CD8-positive, alpha-beta memory T cell (primary cell): ENCODE measurements around the gene CREB1. TPM values are rescaled to one million over a fixed set of nuclear protein-coding genes. Genes with fewer than 3 reads are reported as not detected.

Experiments used
- CTCF ChIA-PET: fragments of 350-600 bp; sonication (Branson Sonifier 250); formaldehyde crosslinking; loops from one replicate; lab custom pipeline; 2021; ENCODE audit warnings: antibody characterized with exemption; lab: Charles Lee
- POLR2A ChIA-PET: fragments of 350-600 bp; sonication (Branson Sonifier 250); formaldehyde crosslinking; loops from one replicate; lab custom pipeline; 2021; ENCODE audit warnings: antibody characterized with exemption; lab: Charles Lee
- DNase-seq, 5 donors: peaks; one replicate each; pipeline versions ENCODE4 v3.0.0 to v3.0.0-alpha.2; 2020 to 2022; ENCODE audit warnings: mixed read lengths in 1 of 5
- H3K27ac ChIP-seq: one replicate; pipeline ENCODE4 v1.7.0; 2013; ENCODE audit warnings: low read depth, mild to moderate bottlenecking, low read length, moderate library complexity
- H3K27me3 ChIP-seq: 2 replicates; pipeline ENCODE4 v1.7.0; 2013; ENCODE audit warnings: low read length, mild to moderate bottlenecking; ENCODE audit not compliant: insufficient read depth, poor library complexity, severe bottlenecking
- H3K36me3 ChIP-seq: 2 replicates; pipeline ENCODE4 v1.7.0; 2013; ENCODE audit warnings: mild to moderate bottlenecking, low read length, moderate library complexity; ENCODE audit not compliant: insufficient read depth
- H3K4me1 ChIP-seq: 2 replicates; pipeline ENCODE4 v1.7.0; 2013; ENCODE audit warnings: mild to moderate bottlenecking, low read length, moderate library complexity; ENCODE audit not compliant: insufficient read depth
- H3K4me3 ChIP-seq: 2 replicates; pipeline ENCODE4 v1.7.0; 2013; ENCODE audit warnings: mild to moderate bottlenecking, low read length
- H3K9me3 ChIP-seq: 2 replicates; pipeline ENCODE4 v1.7.0; 2013; ENCODE audit warnings: mild to moderate bottlenecking, low read length
- H3K27ac Mint-ChIP-seq, 8 donors: one replicate each; pipeline ENCODE4 v1.8.0; 2020 to 2021; ENCODE audit warnings: mixed read lengths in 8 of 8, mild to moderate bottlenecking in 6 of 8, inconsistent platforms in 3 of 8, moderate library complexity in 3 of 8
- H3K27me3 Mint-ChIP-seq, 2 donors: one replicate each; pipeline ENCODE4 v1.8.0; 2020 to 2021; ENCODE audit warnings: mixed read lengths in 2 of 2, mild to moderate bottlenecking in 1 of 2, moderate library complexity in 1 of 2
- H3K36me3 Mint-ChIP-seq, 3 donors: one replicate each; pipeline ENCODE4 v1.8.0; 2020 to 2021; ENCODE audit warnings: mixed read lengths in 3 of 3, inconsistent platforms in 1 of 3, mild to moderate bottlenecking in 1 of 3
- H3K4me1 Mint-ChIP-seq, 3 donors: one replicate each; pipeline ENCODE4 v1.8.0; 2020 to 2021; ENCODE audit warnings: mixed read lengths in 3 of 3, inconsistent platforms in 1 of 3, mild to moderate bottlenecking in 1 of 3
- H3K4me3 Mint-ChIP-seq, 7 donors: one replicate each; pipeline ENCODE4 v1.8.0; 2020 to 2021; ENCODE audit warnings: mixed read lengths in 7 of 7, mild to moderate bottlenecking in 6 of 7, moderate library complexity in 4 of 7, inconsistent platforms in 2 of 7
- H3K9me3 Mint-ChIP-seq, 5 donors: one replicate each; pipeline ENCODE4 v1.8.0; 2020 to 2022; ENCODE audit warnings: mixed read lengths in 5 of 5, mild to moderate bottlenecking in 3 of 5, moderate library complexity in 2 of 5, inconsistent platforms in 1 of 5
- polyA plus RNA-seq: library from polyadenylated mRNA; unstranded; fragments of 300-500 nt; fragmentation: Illumina TruSeq; gene quantifications from one replicate; pipeline ENCODE4 v1.2.3, GENCODE V29; 2021
- total RNA-seq, 2 experiments: library from RNA; stranded (reverse); gene quantifications; one replicate each; pipeline ENCODE4 v1.2.3, GENCODE V29; 2021

The CREB1 gene
- total and polyA plus RNA-seq, 3 experiments from 2014 or later = 60.2 to 96.2 (median 95.4) TPM

DNA sequence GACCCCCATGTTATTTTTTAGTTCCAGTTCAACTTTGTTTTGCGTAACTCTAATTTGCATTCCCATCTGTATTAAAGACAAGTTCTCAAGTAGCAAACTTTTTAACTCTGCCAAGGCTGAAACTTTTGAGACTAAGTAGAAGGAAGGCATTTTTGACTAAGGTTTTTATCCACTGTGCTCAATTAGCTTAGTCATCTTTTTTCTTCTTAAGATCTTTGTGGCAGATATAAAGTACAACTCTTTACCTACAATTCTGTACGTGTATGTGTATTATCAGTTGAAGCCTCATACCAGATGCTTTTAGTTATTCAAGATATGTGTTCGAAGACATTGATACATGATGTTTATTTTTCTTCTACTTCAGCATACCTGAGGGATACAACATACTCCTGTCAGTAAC, 41.6 kb downstream of the CREB1 start:
- DNase-seq = no peak
- no peaks in the 10 kb centered on the region for H3K4me1 ChIP-seq
- H3K27ac Mint-ChIP-seq = peak overlapping the region in 3 of 8 donors; percentile 17 to 50 (median 42)
- H3K4me3 ChIP-seq = no peak overlapping the region
- CTCF ChIA-PET = no interaction called here
- no peaks in the 10 kb centered on the region for H3K9me3 Mint-ChIP-seq
- H3K27ac ChIP-seq = no peak overlapping the region
- H3K4me1 Mint-ChIP-seq = peaks cover 18 to 35% (median 30%) of the 10 kb centered on the region in 3 donors
- no peaks in the 10 kb centered on the region for H3K27me3 Mint-ChIP-seq
- H3K4me3 Mint-ChIP-seq = no peak overlapping the region
- H3K27me3 ChIP-seq = no peaks in the 10 kb centered on the region
- peaks cover 38% of the 10 kb centered on the region for H3K36me3 ChIP-seq
- peaks cover 8 to 81% (median 28%) of the 10 kb centered on the region in 3 donors for H3K36me3 Mint-ChIP-seq
- POLR2A ChIA-PET = no interaction called here
- no peaks in the 10 kb centered on the region for H3K9me3 ChIP-seq

DNA sequence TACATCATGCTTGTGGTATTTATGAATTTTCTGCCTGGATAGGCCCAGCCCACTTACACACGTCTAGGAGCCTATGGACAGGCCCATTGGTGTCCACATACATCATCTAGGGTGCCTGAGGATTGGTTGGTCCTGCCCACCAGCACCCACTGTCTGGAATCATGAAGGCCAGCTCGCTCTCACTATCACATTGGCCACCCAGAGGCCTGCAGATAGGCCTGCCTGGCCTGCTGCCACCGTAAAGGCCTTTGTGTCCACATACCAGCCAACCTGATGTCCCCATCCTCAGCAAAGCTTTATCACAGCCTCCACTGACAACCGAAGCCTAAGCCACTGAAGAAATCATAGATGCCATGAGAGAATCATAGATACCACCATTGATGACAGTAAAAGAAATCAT, 55.2 kb downstream of the CREB1 start:
- H3K4me3 Mint-ChIP-seq = no peak overlapping the region
- DNase-seq = no peak
- Histone ChIP-seq H3K36me3 (peaks cover 30% of the 10 kb centered on the region), H3K27me3 (no peaks in the 10 kb centered on the region), H3K4me1 (no peaks in the 10 kb centered on the region), H3K4me3 (no peak overlapping the region), H3K9me3 (no peaks in the 10 kb centered on the region), H3K27ac (no peak overlapping the region)
- H3K9me3 Mint-ChIP-seq = no peaks in the 10 kb centered on the region
- CTCF ChIA-PET = no interaction called here
- H3K27ac Mint-ChIP-seq = peak overlapping the region in 4 of 8 donors; percentile 8 to 49 (median 14)
- H3K36me3 Mint-ChIP-seq = peaks cover 34 to 86% (median 44%) of the 10 kb centered on the region in 3 donors
- POLR2A ChIA-PET = no interaction called here
- no peaks in the 10 kb centered on the region for H3K27me3 Mint-ChIP-seq
- peaks cover 31 to 36% (median 35%) of the 10 kb centered on the region in 3 donors for H3K4me1 Mint-ChIP-seq

DNA sequence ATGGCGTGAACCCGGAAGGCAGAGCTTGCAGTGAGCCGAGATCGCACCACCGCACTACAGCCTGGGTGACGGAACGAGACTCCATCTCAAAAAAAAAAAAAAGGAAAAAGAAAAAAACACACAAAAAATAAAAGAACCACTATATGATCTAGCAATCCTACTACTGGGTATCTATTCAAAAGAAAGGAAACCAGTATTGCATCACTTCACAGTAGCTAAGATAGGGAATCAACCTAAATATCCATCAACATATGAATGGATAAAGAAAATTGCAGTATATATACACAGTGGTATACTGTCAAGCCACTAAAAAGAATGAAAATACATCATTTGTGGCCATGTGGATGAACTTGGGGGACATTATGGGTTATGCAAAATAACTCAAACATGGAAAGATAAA, 57.5 kb downstream of the CREB1 start:
- Mint-ChIP-seq H3K4me1 (peaks cover 27 to 40% (median 28%) of the 10 kb centered on the region in 3 donors), H3K4me3 (no peak overlapping the region), H3K36me3 (peaks cover 48 to 87% (median 52%) of the 10 kb centered on the region in 3 donors), H3K9me3 (peaks cover 0 to 5% (median 2%) of the 10 kb centered on the region in 5 donors), H3K27me3 (no peaks in the 10 kb centered on the region), H3K27ac (peak overlapping the region in 4 of 8 donors; percentile 2 to 82 (median 48))
- POLR2A ChIA-PET = no interaction called here
- Histone ChIP-seq H3K36me3 (peaks cover 23% of the 10 kb centered on the region), H3K27ac (no peak overlapping the region), H3K9me3 (no peaks in the 10 kb centered on the region), H3K27me3 (no peaks in the 10 kb centered on the region), H3K4me3 (no peak overlapping the region), H3K4me1 (no peaks in the 10 kb centered on the region)
- no peak for DNase-seq
- CTCF ChIA-PET = interaction anchor here (0.7 to 0.8 kb wide), 2 partner anchors 16 to 419 kb away, joined by 3 read pairs; no protein-coding TSS in a partner anchor

DNA sequence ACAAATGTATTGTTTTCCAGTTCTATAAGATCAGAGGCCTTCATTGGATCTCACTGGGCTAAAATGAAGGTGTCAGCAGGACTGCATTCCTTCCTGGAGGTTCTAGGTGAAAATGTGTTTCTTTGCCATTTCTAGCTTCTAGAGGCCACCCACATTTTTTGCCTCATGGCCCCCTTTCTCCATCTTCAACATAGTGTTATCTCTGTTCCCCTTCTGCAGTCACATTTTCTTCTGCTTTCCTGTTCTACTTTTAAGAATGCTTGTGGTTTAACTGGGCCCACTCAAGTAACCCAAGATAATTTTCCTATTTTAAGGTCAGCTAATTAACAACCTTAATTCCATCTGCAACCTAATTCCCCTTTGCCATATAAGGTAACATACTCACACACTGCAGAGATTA, 59.4 kb downstream of the CREB1 start:
- Mint-ChIP-seq H3K9me3 (peaks cover 0 to 9% (median 6%) of the 10 kb centered on the region in 5 donors), H3K27me3 (no peaks in the 10 kb centered on the region), H3K4me3 (no peak overlapping the region), H3K4me1 (peaks cover 28 to 42% (median 35%) of the 10 kb centered on the region in 3 donors), H3K27ac (peak overlapping the region in 4 of 8 donors; percentile 7 to 58 (median 40)), H3K36me3 (peaks cover 52 to 82% (median 61%) of the 10 kb centered on the region in 3 donors)
- no peak for DNase-seq
- CTCF ChIA-PET = interaction anchor here (1.2 kb wide), 1 partner anchor 36 kb away, joined by 3 read pairs; the partner anchor contains the start of gene METTL21A
- no peaks in the 10 kb centered on the region for H3K9me3 ChIP-seq
- H3K27me3 ChIP-seq = no peaks in the 10 kb centered on the region
- POLR2A ChIA-PET = no interaction called here
- no peaks in the 10 kb centered on the region for H3K4me1 ChIP-seq
- H3K4me3 ChIP-seq = no peak overlapping the region
- no peak overlapping the region for H3K27ac ChIP-seq
- H3K36me3 ChIP-seq = peaks cover 17% of the 10 kb centered on the region

DNA sequence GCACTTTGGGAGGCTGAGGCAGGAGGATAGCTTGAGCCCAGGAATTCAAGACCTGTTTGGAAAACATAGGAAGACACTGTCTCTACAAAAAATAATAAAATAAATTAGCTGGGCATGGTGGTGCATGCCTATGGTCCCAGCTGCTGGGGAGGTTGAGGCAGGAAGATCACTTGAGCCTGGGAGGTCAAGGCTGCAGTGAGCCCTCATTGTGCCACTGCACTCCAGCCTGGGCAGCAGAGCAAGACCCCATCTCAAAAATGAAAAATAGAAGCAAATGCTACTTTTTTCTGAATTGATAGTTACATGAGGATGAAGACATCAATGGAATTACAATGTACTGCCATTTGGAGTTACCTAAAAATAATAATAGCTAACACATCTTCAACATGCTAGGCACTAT, 63.5 kb downstream of the CREB1 start:
- no peaks in the 10 kb centered on the region for H3K27me3 Mint-ChIP-seq
- H3K27ac Mint-ChIP-seq = peak overlapping the region in 5 of 8 donors; percentile 10 to 78 (median 40)
- ChIA-PET POLR2A (interaction anchor here (0.7 to 1.0 kb wide), 2 partner anchors 10 to 32 kb away, joined by 3 to 4 read pairs; partner anchors contain the start of gene METTL21A), CTCF (no interaction called here)
- Histone ChIP-seq H3K4me1 (no peaks in the 10 kb centered on the region), H3K4me3 (no peak overlapping the region), H3K9me3 (no peaks in the 10 kb centered on the region), H3K27ac (no peak overlapping the region), H3K27me3 (no peaks in the 10 kb centered on the region), H3K36me3 (peaks cover 12% of the 10 kb centered on the region)
- no peak for DNase-seq
- H3K36me3 Mint-ChIP-seq = peaks cover 37 to 74% (median 42%) of the 10 kb centered on the region in 3 donors
- no peak overlapping the region for H3K4me3 Mint-ChIP-seq
- peaks cover 0 to 9% (median 6%) of the 10 kb centered on the region in 5 donors for H3K9me3 Mint-ChIP-seq
- H3K4me1 Mint-ChIP-seq = peaks cover 23 to 40% (median 33%) of the 10 kb centered on the region in 3 donors

DNA sequence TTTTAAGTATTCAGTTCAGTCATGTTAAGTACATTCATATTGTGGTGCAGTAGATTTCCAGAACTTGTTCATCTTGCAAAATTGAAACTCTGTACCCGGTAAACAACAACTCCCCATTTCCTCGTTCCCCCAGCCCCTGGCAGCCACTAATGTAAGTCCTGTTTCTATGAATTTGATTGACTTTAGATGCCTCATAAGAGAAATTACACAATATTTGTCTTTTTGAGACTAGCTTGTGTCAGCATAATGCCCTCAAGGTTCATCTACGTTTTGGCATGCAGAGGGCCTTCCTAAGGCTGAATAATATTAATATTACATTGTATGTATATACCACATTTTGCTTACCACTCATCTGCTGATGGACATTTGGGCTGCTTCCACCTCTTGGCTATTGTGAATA, 64.5 kb downstream of the CREB1 start:
- H3K4me3 ChIP-seq = no peak overlapping the region
- H3K36me3 ChIP-seq = peaks cover 12% of the 10 kb centered on the region
- POLR2A ChIA-PET = interaction anchor here (1.0 kb wide), 1 partner anchor 31 kb away, joined by 3 read pairs; the partner anchor contains the start of gene METTL21A

DNA sequence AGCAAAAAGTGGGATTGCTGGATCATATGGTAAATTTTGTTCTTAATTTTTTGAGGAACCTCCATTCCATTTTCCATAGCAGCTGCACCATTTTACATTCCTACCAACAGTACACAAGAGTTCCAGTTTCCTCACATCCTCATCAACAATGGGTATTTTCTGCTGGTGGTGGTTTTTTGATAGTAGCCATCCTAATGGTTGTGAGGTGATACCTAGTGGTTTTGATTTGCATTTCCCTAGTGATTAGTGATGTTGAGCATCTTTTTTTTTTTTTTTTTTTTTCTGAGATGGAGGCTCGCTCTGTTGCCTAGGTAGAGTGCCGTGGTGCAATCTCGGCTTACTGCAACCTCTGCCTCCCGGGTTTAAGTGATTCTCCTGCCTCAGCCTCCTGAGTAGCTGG, 65.0 kb downstream of the CREB1 start:
- CTCF ChIA-PET = no interaction called here
- peaks cover 12% of the 10 kb centered on the region for H3K36me3 ChIP-seq
- H3K27me3 Mint-ChIP-seq = no peaks in the 10 kb centered on the region
- H3K4me3 ChIP-seq = no peak overlapping the region
- H3K36me3 Mint-ChIP-seq = peaks cover 26 to 68% (median 35%) of the 10 kb centered on the region in 3 donors
- H3K27ac ChIP-seq = no peak overlapping the region
- H3K9me3 Mint-ChIP-seq = peaks cover 0 to 9% (median 6%) of the 10 kb centered on the region in 5 donors
- no peaks in the 10 kb centered on the region for H3K9me3 ChIP-seq
- peaks cover 9 to 31% (median 29%) of the 10 kb centered on the region in 3 donors for H3K4me1 Mint-ChIP-seq
- no peaks in the 10 kb centered on the region for H3K27me3 ChIP-seq
- H3K4me1 ChIP-seq = no peaks in the 10 kb centered on the region
- no peak for DNase-seq
- POLR2A ChIA-PET = no interaction called here
- peak overlapping the region in 2 of 8 donors; percentile 45 to 61 for H3K27ac Mint-ChIP-seq
- no peak overlapping the region for H3K4me3 Mint-ChIP-seq

More for the DNA sequence above, 64.5 kb downstream of the CREB1 start:
- Histone ChIP-seq H3K27me3 (no peaks in the 10 kb centered on the region), H3K27ac (no peak overlapping the region), H3K4me1 (no peaks in the 10 kb centered on the region), H3K9me3 (no peaks in the 10 kb centered on the region)
- H3K9me3 Mint-ChIP-seq = peaks cover 0 to 9% (median 6%) of the 10 kb centered on the region in 5 donors
- DNase-seq = no peak
- peak overlapping the region in 5 of 8 donors; percentile 15 to 81 (median 74) for H3K27ac Mint-ChIP-seq
- CTCF ChIA-PET = no interaction called here
- peaks cover 14 to 31% (median 27%) of the 10 kb centered on the region in 3 donors for H3K4me1 Mint-ChIP-seq
- no peak overlapping the region for H3K4me3 Mint-ChIP-seq
- H3K36me3 Mint-ChIP-seq = peaks cover 31 to 68% (median 40%) of the 10 kb centered on the region in 3 donors
- H3K27me3 Mint-ChIP-seq = no peaks in the 10 kb centered on the region

DNA sequence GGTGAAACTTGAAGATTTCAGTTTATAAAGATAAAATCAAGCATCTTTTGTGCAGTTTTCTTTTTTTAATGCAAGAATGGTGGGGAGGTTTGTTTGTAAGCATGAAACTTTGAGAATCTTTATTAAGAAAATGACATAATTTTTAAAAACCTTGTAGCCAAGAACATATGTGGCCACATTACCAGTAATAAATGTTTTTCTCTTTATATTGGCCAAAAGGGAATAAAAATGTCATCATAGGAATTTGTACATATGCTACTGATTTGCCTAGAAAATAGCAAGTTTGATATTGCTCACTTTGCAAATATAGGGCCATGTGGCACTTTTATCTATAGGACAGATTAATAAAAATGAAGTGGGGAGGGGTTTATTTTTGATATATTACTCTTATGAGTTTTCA, 69.9 kb downstream of the CREB1 start:
- no peaks in the 10 kb centered on the region for H3K4me1 ChIP-seq
- Mint-ChIP-seq H3K9me3 (no peaks in the 10 kb centered on the region), H3K27me3 (no peaks in the 10 kb centered on the region), H3K36me3 (peaks cover under 1 to 35% (median 7%) of the 10 kb centered on the region in 3 donors), H3K27ac (peak overlapping the region in 3 of 8 donors; percentile 20 to 55 (median 46)), H3K4me3 (no peak overlapping the region), H3K4me1 (peaks cover 10 to 41% (median 40%) of the 10 kb centered on the region in 3 donors)
- no peak for DNase-seq
- no peak overlapping the region for H3K27ac ChIP-seq
- CTCF ChIA-PET = no interaction called here
- POLR2A ChIA-PET = interaction anchor here (0.7 kb wide), 1 partner anchor 105 kb away, joined by 3 read pairs; no protein-coding TSS in a partner anchor
- no peaks in the 10 kb centered on the region for H3K27me3 ChIP-seq
- H3K36me3 ChIP-seq = no peaks in the 10 kb centered on the region
- H3K4me3 ChIP-seq = no peak overlapping the region
- no peaks in the 10 kb centered on the region for H3K9me3 ChIP-seq
